Common myeloid progenitor, CD34-positive (primary cell): Measurements from ENCODE around the gene CHGA.

ENCODE experiments used
- CTCF ChIA-PET: fragments of 350-600 bp; sonication (Branson Sonifier 250); formaldehyde crosslinking; loops from one replicate; lab custom pipeline; 2021; ENCODE audit warnings: antibody characterized with exemption; lab: Charles Lee
- POLR2A ChIA-PET: fragments of 350-600 bp; sonication (Branson Sonifier 250); formaldehyde crosslinking; loops from one replicate; lab custom pipeline; 2021; ENCODE audit warnings: antibody characterized with exemption; lab: Charles Lee
- DNase-seq, 3 donors: peaks; one replicate each; pipeline versions ENCODE4 v3.0.0 to v3.0.0-alpha.2; 2013
- H3K27ac ChIP-seq, 2 experiments: 1 replicate in 1 of 2; 2 replicates in 1 of 2; pipeline ENCODE4 v1.7.0; 2013; ENCODE audit warnings: inconsistent platforms in 2 of 2, low read length in 2 of 2, mild to moderate bottlenecking in 2 of 2, low read depth in 1 of 2, moderate library complexity in 1 of 2; ENCODE audit not compliant: severe bottlenecking in 2 of 2, insufficient read depth in 1 of 2, poor library complexity in 1 of 2
- H3K27me3 ChIP-seq, 5 experiments: replicated peaks in 2 of 5; 1 replicate in 3 of 5; 2 replicates in 2 of 5; pipeline versions ENCODE4 v1.6.1 to v1.7.0; 2013; ENCODE audit warnings: low read length in 4 of 5, mild to moderate bottlenecking in 2 of 5, moderate library complexity in 2 of 5, inconsistent platforms in 1 of 5; ENCODE audit not compliant: insufficient read depth in 5 of 5, control insufficient read depth in 4 of 5
- H3K36me3 ChIP-seq, 4 experiments: 1 replicate in 2 of 4; 2 replicates in 2 of 4; pipeline versions ENCODE4 v1.6.1 to v1.7.0; 2013; ENCODE audit warnings: low read length in 3 of 4, control low read depth in 1 of 4, mild to moderate bottlenecking in 1 of 4; ENCODE audit not compliant: control insufficient read depth in 4 of 4, insufficient read depth in 4 of 4
- H3K4me1 ChIP-seq, 4 experiments: 1 replicate in 3 of 4; 2 replicates in 1 of 4; pipeline versions ENCODE4 v1.6.1 to v1.7.1; 2013; ENCODE audit warnings: low read length in 3 of 4, mild to moderate bottlenecking in 3 of 4, control low read depth in 1 of 4, inconsistent platforms in 1 of 4, moderate library complexity in 1 of 4; ENCODE audit not compliant: control insufficient read depth in 4 of 4, insufficient read depth in 4 of 4; ENCODE audit errors: control extremely low read depth in 1 of 4
- H3K4me3 ChIP-seq, 7 experiments: 1 replicate in 4 of 7; 2 replicates in 3 of 7; pipeline versions ENCODE4 v1.5.1 to v1.7.0; 2013; ENCODE audit warnings: mild to moderate bottlenecking in 7 of 7, low read length in 6 of 7, moderate library complexity in 6 of 7, inconsistent platforms in 2 of 7, low read depth in 2 of 7, control low read depth in 1 of 7; ENCODE audit not compliant: insufficient read depth in 4 of 7, control insufficient read depth in 1 of 7; ENCODE audit errors: extremely low read depth in 1 of 7
- H3K9me3 ChIP-seq, 5 experiments: 1 replicate in 4 of 5; 2 replicates in 1 of 5; pipeline versions ENCODE4 v1.6.1 to v1.7.1; 2013; ENCODE audit warnings: low read length in 4 of 5, mild to moderate bottlenecking in 2 of 5, inconsistent platforms in 1 of 5, low read depth in 1 of 5, moderate library complexity in 1 of 5; ENCODE audit not compliant: control insufficient read depth in 4 of 5, insufficient read depth in 2 of 5; ENCODE audit errors: control extremely low read depth in 1 of 5
- WGBS: methylation state at CpG from one replicate; pipeline ENCODE4 v1.1.5; 2013; ENCODE audit not compliant: insufficient coverage; 5-methylcytosine and 5-hydroxymethylcytosine counted together

CHGA gene

DNA sequence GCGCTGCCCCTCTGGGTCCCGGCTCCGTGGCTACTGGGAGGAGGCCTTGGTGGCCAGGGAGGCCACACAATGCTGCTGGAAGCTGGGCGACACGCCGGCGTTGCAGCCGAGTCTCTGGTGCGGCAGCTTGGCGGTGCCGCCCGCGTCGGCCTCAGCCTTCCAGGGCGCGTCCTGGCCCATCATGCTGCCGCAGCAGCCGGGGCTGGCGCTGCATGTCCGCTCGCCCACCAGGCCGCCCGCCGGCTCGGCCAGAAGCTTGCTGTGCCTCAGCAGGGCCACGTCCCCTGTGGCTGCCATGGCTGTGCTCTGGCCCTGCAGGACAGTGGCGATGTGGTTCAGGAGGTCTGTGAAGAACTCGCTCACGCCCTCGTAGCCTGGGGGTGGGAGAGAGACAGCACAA, 18.6 kb downstream of the CHGA start:
- POLR2A ChIA-PET = interaction anchor here (0.6 kb wide), 2 partner anchors 41 to 55 kb away, joined by 3 read pairs; no protein-coding TSS in a partner anchor
- Histone ChIP-seq H3K9me3 (no peaks in the 10 kb centered on the region), H3K4me1 (no peaks in the 10 kb centered on the region), H3K27ac (no peak overlapping the region), H3K27me3 (no peaks in the 10 kb centered on the region), H3K4me3 (no peak overlapping the region), H3K36me3 (peaks cover 7 to 60% (median 40%) of the 10 kb centered on the region in 4 experiments)
- CTCF ChIA-PET = no interaction called here
- 96% methylated on average over 29 of the region's 30 CpGs for WGBS
- DNase-seq = no peak

DNA sequence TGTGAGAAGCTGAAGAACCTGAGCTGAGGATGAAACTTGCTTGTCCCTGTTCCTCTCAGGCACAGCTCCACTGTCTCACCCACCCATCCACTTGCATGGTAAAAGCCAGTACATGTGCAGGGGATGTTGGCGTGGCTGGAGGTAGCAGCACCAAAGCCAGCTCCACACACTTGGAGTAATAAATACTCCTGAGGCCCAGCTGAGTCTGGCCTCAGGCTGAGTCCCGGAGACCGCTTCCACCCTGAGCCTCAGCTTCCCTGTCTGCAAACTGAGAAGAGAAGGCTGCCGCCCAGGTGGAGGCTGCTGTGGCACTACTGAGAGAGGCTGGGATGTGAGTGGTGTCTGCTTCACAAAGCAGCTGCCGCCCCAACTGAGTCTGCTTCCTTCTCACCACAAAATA, 19.2 kb downstream of the CHGA start:
- no peak for DNase-seq
- Histone ChIP-seq H3K4me3 (no peak overlapping the region), H3K9me3 (no peaks in the 10 kb centered on the region), H3K27ac (no peak overlapping the region), H3K36me3 (peaks cover 5 to 61% (median 40%) of the 10 kb centered on the region in 4 experiments), H3K4me1 (no peaks in the 10 kb centered on the region), H3K27me3 (no peaks in the 10 kb centered on the region)
- WGBS = 100% methylated on average over 5 of the region's 5 CpGs
- CTCF ChIA-PET = no interaction called here
- POLR2A ChIA-PET = interaction anchor here (0.6 kb wide), 2 partner anchors 42 to 55 kb away, joined by 3 read pairs; no protein-coding TSS in a partner anchor

DNA sequence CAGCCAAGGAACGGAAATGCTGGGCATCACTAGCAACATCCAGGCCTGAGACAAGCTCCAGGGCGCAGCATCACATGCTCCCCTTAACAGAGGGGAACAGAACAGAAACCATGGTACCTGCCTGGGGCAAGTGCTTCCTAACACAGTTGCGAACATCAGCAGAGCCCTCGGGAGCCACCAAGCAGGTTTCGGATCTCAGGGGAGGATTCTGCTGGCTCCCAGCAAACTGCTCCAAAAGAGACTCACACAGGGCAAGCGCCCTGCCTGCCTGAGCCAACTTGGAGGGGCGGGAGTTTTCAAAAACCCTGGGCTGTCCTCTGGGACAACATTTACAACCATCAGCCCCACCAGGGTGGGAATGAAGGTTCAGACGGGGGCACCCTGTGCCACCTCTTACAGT, 19.6 kb downstream of the CHGA start:
- H3K27ac ChIP-seq = no peak overlapping the region
- H3K36me3 ChIP-seq = peaks cover 5 to 65% (median 41%) of the 10 kb centered on the region in 4 experiments
- H3K27me3 ChIP-seq = no peaks in the 10 kb centered on the region
- no peak overlapping the region for H3K4me3 ChIP-seq
- WGBS = 99% methylated on average over 8 of the region's 8 CpGs
- POLR2A ChIA-PET = no interaction called here
- DNase-seq = no peak
- no peaks in the 10 kb centered on the region for H3K9me3 ChIP-seq
- CTCF ChIA-PET = no interaction called here
- H3K4me1 ChIP-seq = no peaks in the 10 kb centered on the region

DNA sequence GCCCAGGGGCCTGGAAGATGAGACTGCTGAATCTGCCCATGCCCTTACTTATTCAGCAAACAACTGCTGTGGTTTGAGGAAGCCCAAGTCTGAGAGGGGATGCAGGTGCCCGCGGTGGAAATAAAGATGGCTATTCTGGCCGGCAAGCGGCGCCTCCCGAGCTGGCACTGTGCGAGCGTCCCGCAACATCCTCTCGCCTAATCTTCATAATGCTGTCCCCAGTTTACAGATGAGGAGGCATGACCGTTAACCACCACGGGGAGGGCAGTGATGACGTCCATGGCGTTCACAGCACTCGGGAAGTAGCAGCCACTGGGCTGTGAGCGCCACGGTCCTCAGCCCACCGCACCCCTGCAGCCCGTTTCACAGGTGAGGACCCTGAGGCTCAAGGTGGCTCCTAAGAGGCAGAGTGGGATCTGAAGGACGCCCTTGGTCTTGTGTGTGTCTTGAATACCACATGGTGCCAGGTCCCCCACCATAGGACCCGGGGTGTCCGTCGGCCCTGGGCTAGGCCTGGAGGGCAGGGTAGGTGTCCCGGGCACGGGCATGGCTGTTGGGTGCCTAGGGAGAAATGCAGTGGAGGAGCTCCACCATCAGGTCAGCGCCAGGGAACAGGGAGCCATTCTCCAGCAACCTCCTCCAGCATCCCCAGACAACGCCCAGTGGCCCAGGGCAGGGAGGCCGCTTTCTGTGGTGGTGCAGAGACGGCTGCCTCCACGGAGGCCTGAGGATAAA, 20.2 kb downstream of the CHGA start:
- WGBS = 98% methylated on average over 25 of the region's 30 CpGs
- Histone ChIP-seq H3K27ac (no peak overlapping the region), H3K27me3 (no peaks in the 10 kb centered on the region), H3K9me3 (no peaks in the 10 kb centered on the region), H3K4me1 (no peaks in the 10 kb centered on the region), H3K4me3 (no peak overlapping the region), H3K36me3 (peaks cover 5 to 69% (median 42%) of the 10 kb centered on the region in 4 experiments)
- no peak for DNase-seq
- CTCF ChIA-PET = no interaction called here
- POLR2A ChIA-PET = no interaction called here

DNA sequence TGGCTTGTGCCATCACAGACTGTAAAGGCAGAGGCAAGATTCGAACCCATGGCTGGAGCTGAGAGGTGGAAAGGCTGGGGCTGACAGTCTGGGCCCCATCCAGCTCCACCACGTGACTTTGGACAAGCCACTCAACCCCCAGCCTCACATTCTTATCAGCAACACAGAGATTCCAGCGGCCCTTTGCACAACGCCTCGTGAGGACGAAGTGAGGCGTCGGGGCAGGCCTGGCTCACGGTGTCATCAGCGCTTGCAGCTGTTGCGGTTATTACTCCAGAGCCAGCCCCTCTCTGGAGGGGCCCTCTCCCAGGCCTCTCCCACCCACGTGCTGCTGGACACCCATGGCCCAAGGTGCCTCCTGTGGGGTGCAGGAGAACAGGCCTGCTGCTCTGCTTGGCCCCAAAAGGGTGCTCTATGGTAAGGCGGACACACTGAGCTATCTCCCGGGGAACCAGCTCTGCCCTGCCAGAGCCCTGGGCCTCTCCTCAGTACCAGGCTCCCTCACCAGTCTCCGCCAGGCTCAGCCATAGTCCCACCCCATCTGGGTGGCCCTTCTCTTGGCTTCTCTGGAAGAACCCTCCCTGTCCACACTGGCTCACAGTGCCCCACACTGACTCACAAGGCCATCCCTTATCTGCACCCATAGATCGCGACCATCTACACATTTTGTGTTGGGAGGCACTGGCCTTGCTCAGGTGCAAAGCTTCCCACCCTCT, 21.1 kb downstream of the CHGA start:
- WGBS = 95% methylated on average over 17 of the region's 17 CpGs
- H3K36me3 ChIP-seq = peaks cover 5 to 73% (median 37%) of the 10 kb centered on the region in 4 experiments

DNA sequence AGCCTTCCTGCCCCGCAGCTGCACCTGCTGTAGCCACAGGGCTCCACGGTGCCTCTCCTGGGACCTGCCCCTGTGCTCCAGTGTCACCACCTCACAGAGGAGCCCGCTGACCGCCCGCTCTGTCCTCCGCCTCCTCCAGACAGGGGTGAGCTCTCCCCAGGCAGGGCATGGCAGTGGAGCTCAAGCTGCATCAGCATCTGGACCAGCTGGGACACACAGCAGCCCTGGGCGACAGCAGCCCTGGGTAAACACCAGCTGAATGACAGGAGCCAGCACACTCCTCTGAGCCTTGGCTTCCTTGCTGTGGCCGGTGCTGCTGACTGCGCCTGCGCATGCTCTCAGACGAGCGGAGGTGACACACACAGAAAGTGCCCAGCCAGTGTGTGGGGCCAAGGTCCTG, 22.0 kb downstream of the CHGA start:
- Histone ChIP-seq H3K4me3 (no peak overlapping the region), H3K27me3 (no peaks in the 10 kb centered on the region), H3K27ac (no peak overlapping the region), H3K36me3 (peaks cover 11 to 81% (median 38%) of the 10 kb centered on the region in 4 experiments), H3K4me1 (no peaks in the 10 kb centered on the region), H3K9me3 (no peaks in the 10 kb centered on the region)
- POLR2A ChIA-PET = no interaction called here
- 96% methylated on average over 12 of the region's 12 CpGs for WGBS
- DNase-seq = no peak
- CTCF ChIA-PET = interaction anchor here (1.2 to 1.7 kb wide), 4 partner anchors 10 to 168 kb away, joined by 3 to 8 read pairs (median 4); no protein-coding TSS in a partner anchor

More for the DNA sequence above, 21.1 kb downstream of the CHGA start:
- H3K4me1 ChIP-seq = no peaks in the 10 kb centered on the region
- POLR2A ChIA-PET = no interaction called here
- CTCF ChIA-PET = interaction anchor here (1.4 kb wide), 1 partner anchor 104 kb away, joined by 3 read pairs; no protein-coding TSS in a partner anchor
- no peaks in the 10 kb centered on the region for H3K27me3 ChIP-seq
- no peak overlapping the region for H3K4me3 ChIP-seq
- DNase-seq = no peak
- no peaks in the 10 kb centered on the region for H3K9me3 ChIP-seq
- no peak overlapping the region for H3K27ac ChIP-seq

DNA sequence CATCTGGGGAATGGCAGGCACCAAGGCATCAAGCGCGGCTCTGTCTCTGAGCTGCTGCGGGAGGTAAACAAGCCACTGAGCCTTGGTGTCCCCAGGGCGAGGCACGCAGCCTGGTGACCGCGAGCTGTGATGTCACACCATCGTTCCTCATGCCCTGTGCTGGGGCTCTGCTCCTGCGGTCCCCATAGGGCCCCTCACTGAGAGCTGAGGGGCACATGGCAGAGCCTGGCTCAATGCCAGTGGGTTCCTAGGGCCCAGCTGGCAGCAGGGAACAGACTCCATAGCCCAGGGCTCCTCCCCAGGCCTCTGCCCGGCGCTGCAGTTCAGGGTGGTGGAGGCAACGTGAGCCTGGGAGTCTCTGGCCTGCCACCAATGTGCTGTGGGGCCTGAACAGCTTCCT, 22.6 kb downstream of the CHGA start:
- Histone ChIP-seq H3K4me3 (no peak overlapping the region), H3K27me3 (no peaks in the 10 kb centered on the region), H3K27ac (no peak overlapping the region), H3K9me3 (no peaks in the 10 kb centered on the region), H3K4me1 (no peaks in the 10 kb centered on the region), H3K36me3 (peaks cover 16 to 82% (median 41%) of the 10 kb centered on the region in 4 experiments)
- no peak for DNase-seq
- ChIA-PET CTCF (interaction anchor here (1.2 to 2.9 kb wide), 4 partner anchors 9 to 187 kb away, joined by 3 to 10 read pairs (median 6); no protein-coding TSS in a partner anchor), POLR2A (no interaction called here)
- WGBS = over 99% methylated on average over 12 of the region's 12 CpGs
